Endometrium (tissue), 2 donors: ENCODE measurements around the gene SYT1.

ENCODE experiments used
- FAIRE-seq: peaks from 2 replicates; lab custom pipeline; 2012; peaks lifted over from hg19 to GRCh38; lab: Jason Lieb, UNC
- donor health status: control.
- donor health status: control.

Gene SYT1

GRCh38 chr12:79296133-79296532 lies 431.6 kb downstream of the SYT1 start:
- FAIRE-seq: no peak

GRCh38 chr12:79296871-79297270 lies 432.3 kb downstream of the SYT1 start:
- FAIRE-seq: no peak

GRCh38 chr12:79298506-79298905 lies 433.9 kb downstream of the SYT1 start:
- FAIRE-seq: no peak

GRCh38 chr12:79299447-79300198 lies 435.0 kb downstream of the SYT1 start:
- FAIRE-seq: no peak

- no peak for FAIRE-seq
These were observed 435.6 kb downstream of the SYT1 start for GRCh38 chr12:79300199-79300568.

- no peak for FAIRE-seq
These were observed 436.6 kb downstream of the SYT1 start for GRCh38 chr12:79301181-79301580.

- no peak for FAIRE-seq
These were observed 437.7 kb downstream of the SYT1 start for GRCh38 chr12:79302162-79302814.

GRCh38 chr12:79307340-79307739 lies 442.8 kb downstream of the SYT1 start:
- no peak for FAIRE-seq

GRCh38 chr12:79309039-79309438 lies 444.5 kb downstream of the SYT1 start:
- no peak for FAIRE-seq

- FAIRE-seq: no peak
These were observed 452.7 kb downstream of the SYT1 start for GRCh38 chr12:79317179-79317847.

GRCh38 chr12:79322905-79323304 lies 458.3 kb downstream of the SYT1 start:
- FAIRE-seq: no peak

GRCh38 chr12:79324571-79324970 lies 460.0 kb downstream of the SYT1 start:
- FAIRE-seq: no peak

- no peak for FAIRE-seq
These were observed 461.6 kb downstream of the SYT1 start for GRCh38 chr12:79326222-79326621.

- no peak for FAIRE-seq
These were observed 462.1 kb downstream of the SYT1 start for GRCh38 chr12:79326663-79327062.

- FAIRE-seq: no peak
These were observed 462.9 kb downstream of the SYT1 start for GRCh38 chr12:79327465-79327864.

GRCh38 chr12:79329933-79330332 lies 465.4 kb downstream of the SYT1 start:
- no peak for FAIRE-seq

GRCh38 chr12:79331870-79332269 lies 467.3 kb downstream of the SYT1 start:
- FAIRE-seq: no peak

- FAIRE-seq: no peak
These were observed 468.6 kb downstream of the SYT1 start for GRCh38 chr12:79333144-79333543.

- no peak for FAIRE-seq
These were observed 473.2 kb downstream of the SYT1 start for GRCh38 chr12:79337662-79338290.

GRCh38 chr12:79344855-79345847 lies 480.6 kb downstream of the SYT1 start:
- no peak for FAIRE-seq

- FAIRE-seq: no peak
These were observed 483.3 kb downstream of the SYT1 start for GRCh38 chr12:79347866-79348265.

GRCh38 chr12:79351251-79351650 lies 486.7 kb downstream of the SYT1 start:
- no peak for FAIRE-seq
